ENCODE measurements around the gene BCL2.

GRCh38 chr18:63074981-63075404 is 244.6 kb downstream of the BCL2 start:
- no peak for TF ChIP-seq CTCF (IDR thresholded peaks at IDR 0.05; ENCODE audit: borderline replicate concordance, extremely low read depth, low read length, poor library complexity, severe bottlenecking)
- no peak for TF ChIP-seq EZH2 (IDR thresholded peaks at IDR 0.05; ENCODE audit: borderline replicate concordance, low read depth, low read length, severe bottlenecking)
